ENCODE results near the gene TRPM4. TPM values are rescaled to one million over a fixed set of nuclear protein-coding genes. Genes with fewer than 3 reads are reported as not detected.

TRPM4 gene
- total and polyA plus RNA-seq, 2 of the 8 experiments (the other 6 are each of a cell fraction or from before 2014, with no cell fraction given) = 11.3 to 13.3 TPM

- Histone ChIP-seq H3K4ac (replicated peaks; ENCODE audit: insufficient read length, low read depth, low read length) (no peak overlapping the region), H2BK15ac (ENCODE audit: low read length) (no peak overlapping the region), H4K91ac (replicated peaks; ENCODE audit: insufficient read length, low read length) (peak overlapping the region; percentile 25), H2BK12ac (ENCODE audit: low read depth, low read length) (peak overlapping the region; percentile 78; the same call in 1 of the 2 replicates), H3K23me2 (ENCODE audit: low read depth, low read length) (peaks cover 8% of the 10 kb centered on the region; the same call in 1 of the 2 replicates), H4K8ac (ENCODE audit: extremely low read depth, insufficient read depth, low read length) (no peak overlapping the region), H3K4me3 (ENCODE audit: extremely low read depth in 1 of 4, insufficient read depth in 2 of 4, low read depth in 3 of 4, low read length in 4 of 4) (no peak overlapping the region), H2BK120ac (replicated peaks; ENCODE audit: low read depth, low read length) (no peak overlapping the region), H2BK5ac (ENCODE audit: low read depth, low read length) (no peak overlapping the region), H3K14ac (ENCODE audit: insufficient read length) (no peak overlapping the region), H3K27me3 (replicated peaks in 1 of 4; ENCODE audit: control insufficient read depth in 3 of 4, extremely low read depth in 1 of 4, insufficient read depth in 3 of 4, low read length in 3 of 4) (no peaks in the 10 kb centered on the region), H3K4me2 (ENCODE audit: insufficient read depth in 1 of 2, low read depth in 2 of 2, low read length in 2 of 2) (no peak overlapping the region; a peak in 1 of 4 replicates), H3K79me2 (ENCODE audit: control insufficient read depth in 1 of 2, insufficient read depth in 2 of 2, low read length in 2 of 2) (no peaks in the 10 kb centered on the region), H4K5ac (ENCODE audit: insufficient read length, low read depth, low read length) (no peak overlapping the region), H3K23ac (ENCODE audit: insufficient read length) (no peak overlapping the region), H3K9ac (replicated peaks in 1 of 4; ENCODE audit: extremely low read depth in 1 of 4, low read depth in 3 of 4, low read length in 3 of 4) (no peak overlapping the region), H3K27ac (ENCODE audit: low read depth, low read length) (no peak overlapping the region), H4K20me1 (replicated peaks in 1 of 2; ENCODE audit: control insufficient read depth in 1 of 2, insufficient read depth in 2 of 2, low read length in 2 of 2) (peaks cover 0 to 4% of the 10 kb centered on the region in 2 experiments), H3K56ac (replicated peaks; ENCODE audit: insufficient read length, low read depth, low read length) (peak overlapping the region; percentile 56), H3K79me1 (ENCODE audit: low read depth, low read length) (no peaks in the 10 kb centered on the region), H3K9me3 (ENCODE audit: insufficient read depth in 2 of 2, low read depth in 1 of 2, low read length in 1 of 2) (no peaks in the 10 kb centered on the region), H2AFZ (ENCODE audit: low read length) (no peak overlapping the region), H2AK5ac (ENCODE audit: low read depth, low read length) (no peak overlapping the region), H3K36me3 (ENCODE audit: control insufficient read depth in 2 of 4, insufficient read depth in 4 of 4, low read length in 3 of 4) (peaks cover 0 to 5% (median 0%) of the 10 kb centered on the region in 4 experiments; a peak in 2 of 8 replicates), H3K4me1 (replicated peaks in 1 of 4; ENCODE audit: control insufficient read depth in 3 of 4, insufficient read depth in 4 of 4, low read length in 3 of 4) (peaks cover 0 to 9% (median 2%) of the 10 kb centered on the region in 4 experiments; a peak in 5 of 7 replicates), H2BK20ac (ENCODE audit: low read length) (no peak overlapping the region), H3K18ac (ENCODE audit: extremely low read depth, low read length) (no peak overlapping the region)
- FAIRE-seq (no peak), DNase-seq (ENCODE audit: low read depth in 1 of 2, low spot score in 2 of 2) (no peak)
- ChIA-PET CTCF (ENCODE audit: partially characterized antibody) (interaction anchor here (0.6 to 6.4 kb wide), 5 partner anchors 9 to 58 kb away, joined by 3 to 99 read pairs (median 4); no protein-coding TSS in a partner anchor), POLR2A (ENCODE audit: partially characterized antibody) (interaction anchor here (0.9 to 1.0 kb wide), 3 partner anchors 10 to 49 kb away, joined by 3 to 4 read pairs (median 3); no protein-coding TSS in a partner anchor)
- WGBS, 2 experiments (ENCODE audit: extremely low coverage in 1 of 2, insufficient coverage in 1 of 2, insufficient read length in 1 of 2, insufficient replicate concordance in 2 of 2, low coverage in 1 of 2, low lambda C conversion rate in 2 of 2, missing lambda C conversion rate in 1 of 2) = 79 to 100% methylated on average over 1 to 6 of the region's 6 CpGs
- TF ChIP-seq FOSL1 (IDR thresholded peaks at IDR 0.05; ENCODE audit: insufficient read depth, low read depth, low read length) = no peak
- no peak for TF ChIP-seq EGR1 (IDR thresholded peaks at IDR 0.05; ENCODE audit: borderline replicate concordance, low read depth, low read length)
- no peak for TF ChIP-seq BACH1 (IDR thresholded peaks at IDR 0.05; ENCODE audit: low read length)
- TF ChIP-seq USF2 (IDR thresholded peaks at IDR 0.05; ENCODE audit: low read length) = no peak
- no peak for TF ChIP-seq CTCF (IDR thresholded peaks at IDR 0.05; ENCODE audit: control extremely low read depth in 1 of 3, insufficient read depth in 1 of 3, low read depth in 1 of 3, low read length in 3 of 3)
- TF ChIP-seq ASH2L (IDR thresholded peaks at IDR 0.05; ENCODE audit: low read length) = no peak
These were observed 16.2 kb upstream of the TRPM4 start for GRCh38 chr19:49141352-49141751.
